ENCODE results near the gene CA4.

DNA sequence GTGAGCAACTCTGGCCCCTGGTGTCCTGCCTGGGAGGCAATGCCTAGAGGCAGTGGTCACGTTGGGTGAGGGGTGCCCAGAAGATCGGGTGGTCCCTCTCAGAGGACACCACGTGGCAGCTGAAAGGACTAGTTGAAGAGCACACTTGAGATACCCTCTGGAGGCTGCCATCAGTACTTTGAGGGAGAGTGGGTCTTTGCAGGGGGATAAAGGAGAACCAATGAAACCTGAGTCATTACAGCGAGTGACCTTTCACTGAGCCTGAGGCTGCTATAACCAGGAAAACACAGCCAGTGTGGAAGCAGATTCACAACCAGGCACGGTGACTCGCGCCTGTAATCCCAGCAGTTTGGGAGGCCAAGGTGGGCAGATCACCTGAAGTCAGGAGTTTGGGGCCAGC, 18.9 kb downstream of the CA4 start:
- TF ChIP-seq GATA3 (IDR thresholded peaks at IDR 0.05; ENCODE audit: low read depth, low read length) (no peak), GATA2 (IDR thresholded peaks at IDR 0.05; ENCODE audit: low read depth, low read length) (no peak)

Measured in SH-SY5Y (cell line).